Skeletal muscle satellite cell (primary cell): Measurements from ENCODE around the gene SUCO.

Experiments
- H3K27me3 ChIP-seq: 2 replicates; pipeline ENCODE4 v1.7.0; 2013; ENCODE audit warnings: low read length; ENCODE audit not compliant: control insufficient read depth, insufficient read depth
- H3K36me3 ChIP-seq: 2 replicates; pipeline ENCODE4 v1.7.0; 2013; ENCODE audit warnings: mild to moderate bottlenecking, control low read depth, low read length; ENCODE audit not compliant: insufficient read depth
- H3K4me1 ChIP-seq: 2 replicates; pipeline ENCODE4 v1.7.0; 2013; ENCODE audit warnings: low read length; ENCODE audit not compliant: control insufficient read depth, insufficient read depth
- H3K4me2 ChIP-seq: 2 replicates; pipeline ENCODE4 v1.7.0; 2013; ENCODE audit warnings: mild to moderate bottlenecking, low read length
- H3K4me3 ChIP-seq: 2 replicates; pipeline ENCODE4 v1.7.0; 2013; ENCODE audit warnings: low read length
- H3K9ac ChIP-seq: 2 replicates; pipeline ENCODE4 v1.7.0; 2013; ENCODE audit warnings: mild to moderate bottlenecking, low read depth, low read length, moderate library complexity
- H3K9me3 ChIP-seq: replicated peaks from 2 replicates; pipeline ENCODE4 v1.7.0; 2013; ENCODE audit warnings: mild to moderate bottlenecking, control low read depth, low read length

The SUCO gene

DNA sequence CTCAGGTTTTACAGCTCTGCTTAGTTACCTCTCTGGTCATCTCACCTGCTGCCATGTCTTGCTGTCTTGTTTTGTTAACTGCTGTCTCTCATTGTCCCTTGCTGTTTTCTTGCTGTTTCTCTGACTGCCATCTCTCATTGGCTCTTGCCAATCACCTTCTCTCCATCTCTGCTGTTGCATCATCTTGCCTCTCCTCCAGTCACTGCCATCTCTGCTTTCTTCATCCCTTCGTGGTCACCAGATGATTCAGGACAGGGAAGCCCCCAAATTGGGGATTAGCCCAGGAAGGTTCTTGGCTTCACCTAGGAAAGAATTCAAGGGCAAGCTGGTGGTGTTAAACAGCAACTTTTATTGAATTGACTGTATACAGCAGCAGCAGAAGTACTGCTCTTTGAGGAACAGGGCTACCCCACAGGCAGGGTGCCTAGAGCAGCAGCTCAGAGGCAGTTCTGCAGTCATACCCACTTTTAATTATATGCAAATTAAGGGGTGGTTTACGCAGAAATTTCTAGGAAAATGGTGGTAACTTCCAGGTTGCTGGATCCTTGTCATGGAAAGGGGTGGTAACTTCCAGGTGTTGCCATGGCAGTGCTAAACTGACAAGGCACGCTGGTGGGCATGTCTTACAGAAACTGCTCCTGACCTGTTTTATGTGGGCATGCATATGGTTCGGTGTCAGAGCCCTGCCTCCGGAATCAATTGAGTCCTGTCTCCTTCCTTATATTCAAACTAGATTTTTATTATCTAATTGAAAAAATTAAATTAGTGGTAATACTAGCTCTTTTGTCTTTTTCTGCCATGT lies 33.4 kb downstream of the SUCO start:
- Histone ChIP-seq H3K27me3 (no peaks in the 10 kb centered on the region), H3K9ac (no peak overlapping the region), H3K9me3 (no peaks in the 10 kb centered on the region), H3K36me3 (peaks cover 53% of the 10 kb centered on the region), H3K4me3 (no peak overlapping the region), H3K4me1 (no peaks in the 10 kb centered on the region), H3K4me2 (no peak overlapping the region)

DNA sequence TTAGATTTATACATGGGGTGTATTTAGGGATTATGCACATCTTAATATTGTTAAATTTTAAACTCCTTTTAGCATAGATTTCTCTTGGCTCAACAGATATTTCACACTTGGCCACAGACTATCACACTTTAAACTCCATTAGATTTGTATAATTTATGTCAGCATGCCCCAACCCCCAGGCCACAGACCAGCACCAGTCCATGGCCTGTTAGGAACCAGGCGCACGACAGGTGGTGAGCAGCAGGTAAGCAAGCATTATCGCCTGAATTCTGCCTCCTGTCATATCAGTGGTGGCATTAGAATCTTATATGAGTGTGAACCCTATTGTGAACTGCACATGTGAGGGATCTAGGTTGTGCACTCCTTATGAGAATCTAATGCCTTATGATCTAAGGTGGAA lies 34.8 kb downstream of the SUCO start:
- Histone ChIP-seq H3K4me3 (no peak overlapping the region), H3K9me3 (no peaks in the 10 kb centered on the region), H3K9ac (no peak overlapping the region), H3K4me2 (no peak overlapping the region), H3K36me3 (peaks cover 45% of the 10 kb centered on the region), H3K4me1 (no peaks in the 10 kb centered on the region), H3K27me3 (no peaks in the 10 kb centered on the region)

GRCh38 chr1:172574080-172574479 lies 41.1 kb downstream of the SUCO start:
- Histone ChIP-seq H3K4me1 (no peaks in the 10 kb centered on the region), H3K4me3 (no peak overlapping the region), H3K36me3 (peaks cover 32% of the 10 kb centered on the region), H3K9ac (no peak overlapping the region), H3K4me2 (no peak overlapping the region), H3K9me3 (no peaks in the 10 kb centered on the region), H3K27me3 (no peaks in the 10 kb centered on the region)

DNA sequence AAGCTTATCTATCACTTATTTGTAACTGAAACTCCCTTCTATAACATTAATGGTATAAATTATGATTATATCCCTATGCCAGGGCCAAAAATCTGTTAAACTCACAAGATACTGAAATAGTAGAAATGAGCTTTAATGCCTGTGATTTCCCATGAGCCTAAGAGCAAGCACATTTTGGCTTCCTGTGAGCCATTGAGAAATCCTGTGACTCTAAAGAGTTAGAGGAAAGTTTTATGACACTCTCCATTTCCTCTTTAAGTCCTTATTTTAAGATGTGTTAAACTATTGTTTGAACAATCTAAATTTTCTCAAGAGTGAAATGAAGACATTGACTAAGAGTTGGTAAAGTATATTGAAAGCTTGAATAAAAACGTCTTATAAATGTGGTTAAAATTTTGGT lies 45.6 kb downstream of the SUCO start:
- Histone ChIP-seq H3K9ac (no peak overlapping the region), H3K4me2 (no peak overlapping the region), H3K27me3 (no peaks in the 10 kb centered on the region), H3K9me3 (no peaks in the 10 kb centered on the region), H3K4me1 (no peaks in the 10 kb centered on the region), H3K4me3 (no peak overlapping the region), H3K36me3 (peaks cover 26% of the 10 kb centered on the region)

DNA sequence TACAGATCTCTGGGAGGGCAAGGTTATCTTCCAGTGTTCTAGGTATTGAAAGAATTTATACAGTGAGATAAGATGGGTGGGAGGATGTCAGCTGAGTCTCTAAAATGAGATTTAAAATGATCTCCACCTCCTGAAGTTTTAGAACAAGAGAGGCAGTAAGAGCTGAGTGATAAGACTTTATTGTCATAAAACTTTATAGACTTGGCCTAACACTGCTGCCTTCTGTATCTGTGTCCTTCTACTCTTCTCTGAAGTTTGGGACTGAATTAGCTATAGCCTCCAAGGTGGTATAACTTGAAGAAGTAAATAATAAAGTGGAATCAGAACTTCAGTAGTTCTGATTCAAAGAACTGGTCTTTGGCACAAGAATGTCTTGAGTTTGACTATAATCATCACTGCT lies 48.3 kb downstream of the SUCO start:
- H3K27me3 ChIP-seq: no peaks in the 10 kb centered on the region
- no peak overlapping the region for H3K4me3 ChIP-seq
- H3K4me1 ChIP-seq: peaks cover 11% of the 10 kb centered on the region
- H3K9me3 ChIP-seq: no peaks in the 10 kb centered on the region
- peaks cover 21% of the 10 kb centered on the region for H3K36me3 ChIP-seq
- no peak overlapping the region for H3K9ac ChIP-seq
- H3K4me2 ChIP-seq: no peak overlapping the region

- Histone ChIP-seq H3K9me3 (no peaks in the 10 kb centered on the region), H3K36me3 (peaks cover 21% of the 10 kb centered on the region), H3K4me2 (no peak overlapping the region), H3K4me1 (peaks cover 11% of the 10 kb centered on the region), H3K9ac (no peak overlapping the region), H3K27me3 (no peaks in the 10 kb centered on the region), H3K4me3 (no peak overlapping the region)
Observed at GRCh38 chr1:172581779-172582178, 48.8 kb downstream of the SUCO start.

- Histone ChIP-seq H3K9me3 (no peaks in the 10 kb centered on the region), H3K9ac (no peak overlapping the region), H3K4me3 (no peak overlapping the region), H3K36me3 (peaks cover 20% of the 10 kb centered on the region), H3K4me1 (peaks cover 16% of the 10 kb centered on the region), H3K4me2 (no peak overlapping the region), H3K27me3 (no peaks in the 10 kb centered on the region)
Observed at GRCh38 chr1:172582889-172583288, 49.9 kb downstream of the SUCO start.

DNA sequence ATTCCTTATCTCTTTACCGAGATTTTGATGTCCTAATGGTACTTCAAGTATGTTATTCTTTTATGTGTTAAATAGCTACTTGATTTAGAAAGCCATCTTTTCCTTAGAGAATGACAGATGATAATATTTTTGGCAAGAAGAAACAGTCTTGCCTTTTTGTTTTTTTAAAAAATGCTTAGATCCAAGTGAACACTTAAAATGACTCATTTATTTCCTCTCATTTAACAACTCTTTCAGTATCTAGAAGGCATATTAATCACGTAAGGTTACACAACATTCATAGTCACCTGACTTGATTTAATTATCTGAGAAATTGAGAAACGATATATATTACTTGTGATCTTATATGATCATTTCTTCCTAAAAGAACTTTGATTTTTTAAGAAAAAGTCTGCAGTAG lies 52.4 kb downstream of the SUCO start:
- H3K4me1 ChIP-seq: peaks cover 40% of the 10 kb centered on the region
- peak overlapping the region; percentile 26 for H3K4me2 ChIP-seq
- H3K36me3 ChIP-seq: peaks cover 16% of the 10 kb centered on the region
- no peaks in the 10 kb centered on the region for H3K9me3 ChIP-seq
- H3K9ac ChIP-seq: no peak overlapping the region
- no peaks in the 10 kb centered on the region for H3K27me3 ChIP-seq
- no peak overlapping the region for H3K4me3 ChIP-seq

GRCh38 chr1:172585861-172586260 lies 52.9 kb downstream of the SUCO start:
- no peak overlapping the region for H3K4me3 ChIP-seq
- H3K9me3 ChIP-seq: no peaks in the 10 kb centered on the region
- H3K9ac ChIP-seq: no peak overlapping the region
- peaks cover 18% of the 10 kb centered on the region for H3K36me3 ChIP-seq
- H3K4me1 ChIP-seq: peaks cover 41% of the 10 kb centered on the region
- peak overlapping the region; percentile 26 for H3K4me2 ChIP-seq
- no peaks in the 10 kb centered on the region for H3K27me3 ChIP-seq

DNA sequence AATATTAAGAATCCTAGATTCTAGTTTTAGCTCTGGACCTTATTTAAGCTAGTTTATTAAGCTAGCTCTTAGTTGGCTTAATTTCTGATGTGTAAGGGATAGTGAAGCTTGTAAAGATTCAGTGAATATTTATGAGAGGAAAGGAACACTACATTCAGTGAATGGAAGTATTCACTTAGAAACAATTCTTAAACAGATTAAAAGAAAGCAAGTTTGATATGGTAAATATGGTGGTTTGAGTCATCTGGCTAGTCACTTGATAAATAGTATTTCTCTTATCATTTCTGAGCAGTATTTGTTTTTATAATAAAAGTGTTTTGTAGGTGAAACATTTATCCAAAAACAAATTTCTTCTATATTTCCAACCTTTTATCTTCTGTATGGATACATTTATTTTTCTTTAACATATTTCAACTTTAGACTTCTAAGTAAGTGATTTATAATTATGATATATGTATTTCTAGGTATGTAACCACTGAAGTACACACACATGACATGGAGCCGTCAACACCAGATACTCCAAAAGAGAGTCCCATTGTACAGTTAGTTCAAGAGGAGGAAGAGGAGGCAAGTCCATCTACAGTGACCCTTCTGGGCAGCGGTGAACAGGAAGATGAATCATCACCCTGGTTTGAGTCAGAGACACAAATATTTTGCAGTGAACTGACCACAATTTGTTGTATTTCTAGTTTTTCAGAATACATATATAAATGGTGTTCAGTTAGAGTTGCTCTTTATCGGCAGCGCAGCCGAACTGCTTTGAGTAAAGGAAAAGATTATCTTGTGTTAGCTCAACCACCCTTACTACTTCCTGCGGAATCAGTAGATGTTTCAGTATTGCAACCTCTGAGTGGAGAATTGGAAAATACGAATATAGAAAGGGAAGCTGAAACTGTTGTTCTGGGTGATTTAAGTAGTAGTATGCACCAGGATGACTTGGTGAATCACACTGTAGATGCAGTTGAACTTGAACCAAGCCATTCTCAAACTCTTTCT lies 55.6 kb downstream of the SUCO start:
- peak overlapping the region; percentile 19 for H3K4me3 ChIP-seq

DNA sequence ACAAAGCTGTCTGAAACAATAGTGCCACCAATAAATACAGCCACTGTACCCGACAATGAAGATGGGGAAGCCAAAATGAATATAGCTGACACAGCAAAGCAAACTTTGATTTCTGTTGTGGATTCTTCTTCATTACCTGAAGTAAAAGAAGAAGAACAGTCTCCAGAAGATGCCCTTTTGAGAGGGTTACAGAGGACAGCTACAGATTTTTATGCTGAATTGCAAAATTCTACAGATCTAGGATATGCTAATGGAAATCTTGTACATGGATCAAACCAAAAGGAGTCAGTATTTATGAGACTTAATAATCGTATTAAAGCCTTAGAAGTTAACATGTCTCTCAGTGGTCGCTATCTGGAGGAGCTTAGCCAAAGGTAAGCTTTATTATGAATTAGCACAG lies 56.6 kb downstream of the SUCO start:
- H3K36me3 ChIP-seq: peaks cover 20% of the 10 kb centered on the region
- H3K4me2 ChIP-seq: peak overlapping the region; percentile 65
- peaks cover 41% of the 10 kb centered on the region for H3K4me1 ChIP-seq
- H3K4me3 ChIP-seq: peak overlapping the region; percentile 19
- H3K27me3 ChIP-seq: no peaks in the 10 kb centered on the region
- H3K9ac ChIP-seq: peak overlapping the region; percentile 36
- no peaks in the 10 kb centered on the region for H3K9me3 ChIP-seq

More for the DNA sequence above, 55.6 kb downstream of the SUCO start:
- Histone ChIP-seq H3K36me3 (peaks cover 20% of the 10 kb centered on the region), H3K4me2 (peak overlapping the region; percentile 65), H3K27me3 (no peaks in the 10 kb centered on the region), H3K9me3 (no peaks in the 10 kb centered on the region), H3K9ac (peak overlapping the region; percentile 36), H3K4me1 (peaks cover 41% of the 10 kb centered on the region)
